ENCODE measurements around the gene PAK4. TPM values are rescaled to one million over a fixed set of nuclear protein-coding genes. Genes with fewer than 3 reads are reported as not detected.

Gene PAK4
- total RNA-seq, 1 donor, result 9.0 TPM

- no peak for TF ChIP-seq CTCF (IDR thresholded peaks at IDR 0.05; ENCODE audit: insufficient read depth, low read length)
- no peak for DNase-seq (ENCODE audit: low read depth)
- no peak overlapping the region for H3K4me3 ChIP-seq (ENCODE audit: low read depth, low read length)
Measured at GRCh38 chr19:39150235-39150634, 24.6 kb downstream of the PAK4 start.

GRCh38 chr19:39150807-39151600 lies 25.4 kb downstream of the PAK4 start:
- TF ChIP-seq CTCF (IDR thresholded peaks at IDR 0.05; ENCODE audit: insufficient read depth, low read length), result no peak
- H3K4me3 ChIP-seq (ENCODE audit: low read depth, low read length), result no peak overlapping the region
- DNase-seq (ENCODE audit: low read depth), result no peak

GRCh38 chr19:39152066-39152465 lies 26.5 kb downstream of the PAK4 start:
- no peak for DNase-seq (ENCODE audit: low read depth)
- no peak overlapping the region for H3K4me3 ChIP-seq (ENCODE audit: low read depth, low read length)
- TF ChIP-seq CTCF (IDR thresholded peaks at IDR 0.05; ENCODE audit: insufficient read depth, low read length), result no peak

- no peak for TF ChIP-seq CTCF (IDR thresholded peaks at IDR 0.05; ENCODE audit: insufficient read depth, low read length)
- DNase-seq (ENCODE audit: low read depth), result no peak
- H3K4me3 ChIP-seq (ENCODE audit: low read depth, low read length), result no peak overlapping the region
Measured at GRCh38 chr19:39154100-39154628, 28.6 kb downstream of the PAK4 start.

GRCh38 chr19:39154629-39155100 lies 29.1 kb downstream of the PAK4 start:
- no peak for DNase-seq (ENCODE audit: low read depth)
- H3K4me3 ChIP-seq (ENCODE audit: low read depth, low read length), result no peak overlapping the region
- TF ChIP-seq CTCF (IDR thresholded peaks at IDR 0.05; ENCODE audit: insufficient read depth, low read length), result no peak

- no peak overlapping the region for H3K4me3 ChIP-seq (ENCODE audit: low read depth, low read length)
- DNase-seq (ENCODE audit: low read depth), result no peak
- no peak for TF ChIP-seq CTCF (IDR thresholded peaks at IDR 0.05; ENCODE audit: insufficient read depth, low read length)
Measured at GRCh38 chr19:39155114-39155700, 29.6 kb downstream of the PAK4 start.

Data from fibroblast of the aortic adventitia (primary cell).